OCI-LY3 (cell line): ENCODE data around the gene SERPINE1.
A peak's percentile ranks its signal among the peaks of the same experiment; 100 is the strongest.

Experiments used
- H2AFZ ChIP-seq: fragments of 200-600, 300-600 bp; shearing (Covaris generic); 2 replicates; pipeline ENCODE4 v1.6.0; 2014; ENCODE audit warnings: antibody characterized with exemption, low read depth, low read length
- H3K27ac ChIP-seq: fragments of 200-600, 300-600 bp; sonication (generic); 2 replicates; pipeline ENCODE4 v1.5.1; 2014; ENCODE audit warnings: mild to moderate bottlenecking, low read length, moderate library complexity, mixed read lengths
- H3K27me3 ChIP-seq: fragments of 200-600, 300-600 bp; sonication (generic); 2 replicates; pipeline ENCODE4 v1.6.1; 2014; ENCODE audit warnings: low read depth, low read length, mixed read lengths
- H3K36me3 ChIP-seq: fragments of 200-600, 300-600 bp; sonication (generic); replicated peaks from 2 replicates; pipeline ENCODE3; 2014; ENCODE audit warnings: low read depth, low read length, mixed read lengths
- H3K4me1 ChIP-seq: fragments of 300-600, 200-600 bp; sonication (generic); 2 replicates; pipeline ENCODE4 v1.6.1; 2014; ENCODE audit warnings: low read length, mixed read lengths
- H3K4me2 ChIP-seq: fragments of 200-600, 300-600 bp; sonication (generic); 2 replicates; pipeline ENCODE4 v1.6.1; 2014; ENCODE audit warnings: low read length, mixed read lengths
- H3K4me3 ChIP-seq: fragments of 300-600, 200-600 bp; sonication (generic); 2 replicates; pipeline ENCODE4 v1.5.1; 2014; ENCODE audit warnings: antibody characterized with exemption, mild to moderate bottlenecking, low read length, moderate library complexity
- H3K79me2 ChIP-seq: fragments of 300-600, 200-600 bp; shearing (Covaris generic); 2 replicates; pipeline ENCODE4 v1.6.1; 2014; ENCODE audit warnings: mild to moderate bottlenecking, low read length, mixed read lengths
- H3K9ac ChIP-seq: fragments of 300-600, 200-600 bp; shearing (Covaris generic); 2 replicates; pipeline ENCODE4 v1.6.0; 2014; ENCODE audit warnings: mild to moderate bottlenecking, low read length, moderate library complexity
- H3K9me3 ChIP-seq: fragments of 200-600, 300-600 bp; shearing (Covaris generic); 2 replicates; pipeline ENCODE4 v1.6.1; 2014; ENCODE audit warnings: low read length, mixed read lengths; ENCODE audit not compliant: insufficient read depth
- H4K20me1 ChIP-seq: fragments of 200-600, 300-600 bp; sonication (generic); 2 replicates; pipeline ENCODE4 v1.6.1; 2016; ENCODE audit warnings: low read length, mixed read lengths; ENCODE audit not compliant: insufficient read depth
- CTCF ChIP-seq: fragments of 200-600, 300-600 bp; sonication (generic); IDR thresholded peaks from 2 replicates; pipeline ENCODE4 v1.5.1; 2014; ENCODE audit warnings: antibody characterized with exemption, low read length, low read depth
- EZH2phosphoT487 ChIP-seq: fragments of 200-600 bp; shearing (Covaris generic); IDR thresholded peaks from 2 replicates; pipeline ENCODE4 v1.6.1; 2018; ENCODE audit warnings: antibody characterized with exemption, mixed run types, low read depth

SERPINE1 gene

GRCh38 chr7:101126651-101127459 is at the start of gene SERPINE1:
TSS of gene SERPINE1 (plus strand) at chr7:101127104. CDS start at chr7:101128394, 1,290 bp downstream.
- TF ChIP-seq EZH2phosphoT487 (no peak), CTCF (no peak)
- no peaks in the 10 kb centered on the region for H3K79me2 ChIP-seq
- no peak within 1 kb of the TSS for H2AFZ ChIP-seq
- H3K9ac ChIP-seq: no peak within 1 kb of the TSS
- no peak within 1 kb of the TSS for H3K4me3 ChIP-seq
- peaks cover 7% of the 10 kb centered on the region; the same call in 1 of the 2 replicates for H3K4me1 ChIP-seq
- H3K9me3 ChIP-seq: no peaks in the 10 kb centered on the region
- no peak within 1 kb of the TSS for H3K27ac ChIP-seq
- H3K4me2 ChIP-seq: no peak within 1 kb of the TSS
- H3K27me3 ChIP-seq: peaks cover 8% of the 10 kb centered on the region; the same call in 1 of the 2 replicates
- no peaks in the 10 kb centered on the region for H3K36me3 ChIP-seq
- H4K20me1 ChIP-seq: no peaks in the 10 kb centered on the region

GRCh38 chr7:101077303-101078086 is 49.4 kb upstream of the SERPINE1 start:
- H3K4me1 ChIP-seq: peaks cover 10% of the 10 kb centered on the region
- no peak overlapping the region for H3K9ac ChIP-seq
- no peaks in the 10 kb centered on the region for H3K79me2 ChIP-seq
- no peaks in the 10 kb centered on the region for H3K27me3 ChIP-seq
- no peaks in the 10 kb centered on the region for H3K36me3 ChIP-seq
- no peak overlapping the region for H3K27ac ChIP-seq
- H3K4me2 ChIP-seq: peak overlapping the region; percentile 89
- no peaks in the 10 kb centered on the region for H3K9me3 ChIP-seq
- TF ChIP-seq EZH2phosphoT487 (no peak), CTCF (peak; percentile 91)
- no peaks in the 10 kb centered on the region for H4K20me1 ChIP-seq
- H2AFZ ChIP-seq: peak overlapping the region; percentile 92
- peak overlapping the region; percentile 66 for H3K4me3 ChIP-seq

GRCh38 chr7:101081432-101081831 is 45.5 kb upstream of the SERPINE1 start:
- H3K36me3 ChIP-seq: no peaks in the 10 kb centered on the region
- no peaks in the 10 kb centered on the region for H4K20me1 ChIP-seq
- no peak for TF ChIP-seq EZH2phosphoT487
- no peak for TF ChIP-seq CTCF
- no peak overlapping the region for H3K4me3 ChIP-seq
- no peaks in the 10 kb centered on the region for H3K9me3 ChIP-seq
- peaks cover 12% of the 10 kb centered on the region for H3K79me2 ChIP-seq
- no peaks in the 10 kb centered on the region for H3K27me3 ChIP-seq
- H2AFZ ChIP-seq: peak overlapping the region; percentile 71; the same call in 1 of the 2 replicates
- H3K9ac ChIP-seq: no peak overlapping the region
- H3K4me1 ChIP-seq: peaks cover 22% of the 10 kb centered on the region
- H3K4me2 ChIP-seq: no peak overlapping the region
- H3K27ac ChIP-seq: no peak overlapping the region

- H3K79me2 ChIP-seq: peaks cover 33% of the 10 kb centered on the region
- H3K9ac ChIP-seq: peak overlapping the region; percentile 97
- no peak for TF ChIP-seq CTCF
- H3K36me3 ChIP-seq: peaks cover 26% of the 10 kb centered on the region
- peak overlapping the region; percentile 68 for H3K27ac ChIP-seq
- peak overlapping the region; percentile 97 for H3K4me3 ChIP-seq
- H2AFZ ChIP-seq: peak overlapping the region; percentile 75
- H3K27me3 ChIP-seq: no peaks in the 10 kb centered on the region
- H3K9me3 ChIP-seq: no peaks in the 10 kb centered on the region
- peaks cover 14% of the 10 kb centered on the region for H3K4me1 ChIP-seq
- no peaks in the 10 kb centered on the region for H4K20me1 ChIP-seq
- H3K4me2 ChIP-seq: peak overlapping the region; percentile 88
Measured at GRCh38 chr7:101084865-101085161, 42.1 kb upstream of the SERPINE1 start.
